Psoas muscle (tissue), 8 donors: ENCODE measurements around the gene ALDH3A2. TPM values are rescaled to one million over a fixed set of nuclear protein-coding genes. Genes with fewer than 3 reads are reported as not detected.

Source experiments
- ATAC-seq, 4 donors: fragments of 200-7000 bp; cut with Tn5 transposase; one replicate each; pipeline ENCODE4 v1.9.1; 2020; ENCODE audit warnings: moderate library complexity in 3 of 4, mild to moderate bottlenecking in 2 of 4
- DNase-seq, 2 donors: peaks; one replicate each; pipeline ENCODE4 v3.0.0-alpha.2; 2020
- H3K27ac ChIP-seq: fragments of 200-600 bp; one replicate; pipeline ENCODE4 v1.8.0; 2022
- H3K27me3 ChIP-seq, 3 donors: fragments of 200-600 bp in 1 of 3; one replicate each; pipeline versions ENCODE4 v1.6.1 to v1.8.0; 2013 to 2022; ENCODE audit warnings: low read length in 2 of 3, mild to moderate bottlenecking in 2 of 3, moderate library complexity in 1 of 3; ENCODE audit not compliant: insufficient read depth in 3 of 3
- H3K36me3 ChIP-seq, 2 donors: fragments of 200-600 bp in 1 of 2; one replicate each; pipeline versions ENCODE4 v1.6.1 to v1.8.0; 2013 to 2022; ENCODE audit warnings: low read depth in 1 of 2, mild to moderate bottlenecking in 1 of 2, moderate library complexity in 1 of 2; ENCODE audit not compliant: insufficient read depth in 1 of 2
- H3K4me1 ChIP-seq: fragments of 200-600 bp; one replicate; pipeline ENCODE4 v1.8.0; 2022
- H3K4me3 ChIP-seq: fragments of 200-600 bp; one replicate; pipeline ENCODE4 v1.8.0; 2022; ENCODE audit warnings: mild to moderate bottlenecking
- H3K9me3 ChIP-seq: fragments of 200-600 bp; one replicate; pipeline ENCODE4 v1.8.0; 2022
- WGBS, 3 donors: extraction: QIAGEN DNeasy Blood & Tissue Kit; methylation state at CpG; one replicate each; pipeline versions ENCODE4 v1.1.6 to v1.1.7; 2013; 5-methylcytosine and 5-hydroxymethylcytosine counted together
- intact Hi-C, 2 donors: fragments of 100-400 bp; cut with DNase I; formaldehyde crosslinking; loops; one replicate each; pipeline versions ENCODE4 v1.11.0 to v1.14.2; 2022
- polyA plus RNA-seq, 3 donors: library from polyadenylated mRNA; stranded (reverse); fragments of 200-250 nt; gene quantifications; one replicate each; pipeline ENCODE4 v1.2.3, GENCODE V29; 2013
- total RNA-seq, 4 donors: library from RNA; stranded (reverse); fragmentation: NEBNext Ultra II Directional in 2 of 4; extraction: Animal tissue kit (Norgen Biotek cat#: 25700) in 2 of 4; gene quantifications; one replicate each; pipeline versions ENCODE4 v1.2.1 to v1.2.4, GENCODE V29; 2021 to 2023
- TF ChIP-seq, protein P1 (sequence below): fragments of 200-600 bp; IDR thresholded peaks from one replicate; pipeline ENCODE4 v1.8.0; 2022; ENCODE audit warnings: antibody characterized with exemption
- donor health status: healthy with polysubstance abuse.
- donor health status: DM: no; HTN: no; CAD: no; lungs with moderate emphysema.
- donor health status: Bipolar disorder and iron deficiency.
- donor health status: healthy.
- donor health status: DM: yes; HTN: yes; CAD: no.
- donor health status: DM: no; HTN: no; CAD: no.
- donor health status: DM: no; HTN: no; CAD: no.
- donor health status: DM: yes; HTN: yes; CAD: no.

The ALDH3A2 gene
- total and polyA plus RNA-seq, 7 donors = 32.9 to 229 (median 78.1) TPM

DNA sequence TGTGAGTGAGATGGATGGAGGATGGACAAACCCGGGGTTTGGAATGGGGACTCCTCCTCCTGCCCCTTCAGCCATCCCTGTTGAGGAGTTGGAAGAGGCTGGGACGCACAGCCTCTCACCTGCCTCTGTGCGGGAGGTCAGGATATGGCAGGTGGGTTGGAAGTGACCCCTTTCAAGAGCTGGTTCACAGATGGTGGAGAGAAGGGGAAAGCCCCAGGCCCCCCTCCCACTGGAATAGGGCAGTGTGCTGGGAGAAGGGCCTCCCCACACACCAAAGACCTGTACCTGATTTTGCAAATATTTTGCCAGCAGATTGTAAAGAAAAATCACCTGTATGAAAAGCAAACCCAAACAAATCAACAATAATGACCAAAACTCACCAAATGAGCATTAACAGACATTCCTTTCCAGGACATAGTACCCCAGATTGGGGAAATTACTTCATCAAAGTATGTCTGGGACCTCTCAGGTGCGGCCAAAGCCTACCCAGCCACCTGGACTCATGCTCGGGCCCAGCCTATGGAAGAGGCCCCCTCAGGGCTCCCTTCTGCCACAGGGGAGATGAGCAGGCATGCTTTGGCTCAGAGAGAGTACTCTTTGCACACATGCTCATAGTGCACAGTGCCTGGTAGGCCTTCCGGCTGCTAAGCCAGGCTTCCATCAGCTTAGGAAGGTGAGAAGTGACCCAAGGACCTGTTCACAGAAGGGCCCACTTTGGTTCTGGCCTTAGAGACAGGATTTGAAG is 60.1 kb downstream of the ALDH3A2 start:
- Histone ChIP-seq H3K4me1 (no peaks in the 10 kb centered on the region), H3K27me3 (no peaks in the 10 kb centered on the region), H3K36me3 (no peaks in the 10 kb centered on the region), H3K27ac (no peak overlapping the region), H3K4me3 (no peak overlapping the region), H3K9me3 (no peaks in the 10 kb centered on the region)
- ATAC-seq = no peak
- WGBS, 3 donors = 94 to 95% (median 94%) methylated on average over 6 of the region's 6 CpGs
- no peak for DNase-seq
- intact Hi-C loops = no loop called here
- TF ChIP-seq, protein P1, sequence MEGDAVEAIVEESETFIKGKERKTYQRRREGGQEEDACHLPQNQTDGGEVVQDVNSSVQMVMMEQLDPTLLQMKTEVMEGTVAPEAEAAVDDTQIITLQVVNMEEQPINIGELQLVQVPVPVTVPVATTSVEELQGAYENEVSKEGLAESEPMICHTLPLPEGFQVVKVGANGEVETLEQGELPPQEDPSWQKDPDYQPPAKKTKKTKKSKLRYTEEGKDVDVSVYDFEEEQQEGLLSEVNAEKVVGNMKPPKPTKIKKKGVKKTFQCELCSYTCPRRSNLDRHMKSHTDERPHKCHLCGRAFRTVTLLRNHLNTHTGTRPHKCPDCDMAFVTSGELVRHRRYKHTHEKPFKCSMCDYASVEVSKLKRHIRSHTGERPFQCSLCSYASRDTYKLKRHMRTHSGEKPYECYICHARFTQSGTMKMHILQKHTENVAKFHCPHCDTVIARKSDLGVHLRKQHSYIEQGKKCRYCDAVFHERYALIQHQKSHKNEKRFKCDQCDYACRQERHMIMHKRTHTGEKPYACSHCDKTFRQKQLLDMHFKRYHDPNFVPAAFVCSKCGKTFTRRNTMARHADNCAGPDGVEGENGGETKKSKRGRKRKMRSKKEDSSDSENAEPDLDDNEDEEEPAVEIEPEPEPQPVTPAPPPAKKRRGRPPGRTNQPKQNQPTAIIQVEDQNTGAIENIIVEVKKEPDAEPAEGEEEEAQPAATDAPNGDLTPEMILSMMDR = no peak

DNA sequence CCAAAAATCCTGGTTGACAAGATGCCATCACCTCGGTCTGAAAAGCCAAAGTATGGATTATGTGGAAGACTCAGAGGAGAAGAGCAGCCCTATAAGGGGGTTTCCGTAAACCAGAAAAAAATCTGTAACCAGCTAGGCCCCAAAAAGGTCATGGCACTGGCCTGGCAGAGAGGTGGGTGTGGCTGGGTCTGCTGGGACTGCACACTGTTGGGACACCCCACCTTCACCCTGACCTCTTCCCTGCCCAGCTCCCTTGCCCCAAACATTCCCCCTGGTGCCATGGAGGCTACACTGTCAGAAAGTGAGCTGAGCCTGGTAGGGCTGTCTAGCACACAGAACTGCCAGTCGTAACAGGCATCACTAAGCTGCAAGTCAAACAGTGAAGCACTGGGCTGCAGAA is 61.3 kb downstream of the ALDH3A2 start:
- H3K4me1 ChIP-seq = no peaks in the 10 kb centered on the region
- H3K27me3 ChIP-seq = no peaks in the 10 kb centered on the region
- no peak overlapping the region for H3K27ac ChIP-seq
- WGBS, 3 donors = 80 to 84% (median 82%) methylated on average over 3 of the region's 3 CpGs
- no peaks in the 10 kb centered on the region for H3K36me3 ChIP-seq
- TF ChIP-seq, protein P1 = no peak
- ATAC-seq = no peak
- H3K9me3 ChIP-seq = no peaks in the 10 kb centered on the region
- intact Hi-C loops = no loop called here
- no peak for DNase-seq
- no peak overlapping the region for H3K4me3 ChIP-seq

DNA sequence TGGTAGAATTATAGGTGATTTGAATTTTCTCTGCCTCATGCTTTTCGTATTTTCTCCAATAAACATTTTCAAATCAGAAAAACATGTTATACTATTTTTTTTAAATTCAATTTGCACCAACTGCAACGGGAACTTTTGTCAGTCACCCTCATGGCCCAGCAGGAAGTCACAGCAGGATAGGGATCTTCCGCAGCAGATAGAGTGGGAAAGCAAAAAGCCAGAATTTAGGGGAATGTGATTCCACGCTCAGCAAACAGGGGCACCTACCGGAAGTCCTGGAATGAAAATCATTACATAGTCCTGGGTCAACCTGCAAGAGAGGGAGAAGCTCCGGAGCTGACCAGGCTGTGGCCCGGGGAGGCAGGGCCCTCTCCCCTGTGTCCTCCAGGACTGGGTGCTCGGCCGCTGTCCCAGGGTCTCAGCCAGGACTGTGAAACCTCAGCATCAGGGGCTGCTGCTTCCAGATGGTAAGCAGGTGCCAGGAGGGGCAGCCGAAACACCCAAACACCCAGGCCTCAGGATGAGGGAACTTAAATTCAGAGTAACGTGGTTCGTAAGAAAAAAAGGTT is 64.0 kb downstream of the ALDH3A2 start:
- intact Hi-C loops = no loop called here
- Histone ChIP-seq H3K36me3 (no peaks in the 10 kb centered on the region), H3K27me3 (no peaks in the 10 kb centered on the region), H3K27ac (no peak overlapping the region), H3K4me1 (peaks cover 3% of the 10 kb centered on the region), H3K4me3 (no peak overlapping the region), H3K9me3 (no peaks in the 10 kb centered on the region)
- 68 to 87% (median 84%) methylated on average over 12 of the region's 12 CpGs for WGBS, 3 donors
- TF ChIP-seq, protein P1 = no peak
- DNase-seq = no peak
- no peak for ATAC-seq

DNA sequence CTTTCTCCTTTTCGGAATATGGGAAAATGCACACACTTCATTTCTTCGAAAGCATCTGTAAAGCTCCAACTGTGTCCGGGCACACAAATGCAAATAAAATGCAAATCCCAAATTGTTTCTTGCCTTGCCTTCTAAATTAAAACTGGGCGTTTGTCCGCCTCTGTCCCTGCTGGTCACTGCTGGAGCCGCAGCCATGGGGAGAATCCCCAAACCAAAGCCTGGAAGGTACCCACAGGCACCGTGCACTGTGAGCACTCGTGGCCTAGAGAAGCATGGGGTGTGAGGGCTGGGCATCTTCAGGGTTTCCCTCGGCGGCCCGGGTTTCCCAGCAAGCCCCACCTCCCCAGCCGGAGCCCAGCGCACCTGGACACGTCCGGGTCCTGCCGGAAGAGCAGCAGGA is 64.9 kb downstream of the ALDH3A2 start:
- Histone ChIP-seq H3K4me1 (peaks cover 3% of the 10 kb centered on the region), H3K36me3 (no peaks in the 10 kb centered on the region), H3K27ac (no peak overlapping the region), H3K9me3 (no peaks in the 10 kb centered on the region), H3K4me3 (no peak overlapping the region), H3K27me3 (no peaks in the 10 kb centered on the region)
- WGBS, 3 donors = 77 to 89% (median 82%) methylated on average over 16 of the region's 16 CpGs
- no peak for ATAC-seq
- no peak for DNase-seq
- TF ChIP-seq, protein P1 = no peak
- intact Hi-C loops = no loop called here
